GM23338 (cell line): ENCODE data around the gene GRIK1. TPM values are rescaled to one million over a fixed set of nuclear protein-coding genes. Genes with fewer than 3 reads are reported as not detected.
A peak's percentile ranks its signal among the peaks of the same experiment; 100 is the strongest.

Source experiments
- ATAC-seq: fragments of 200-7000 bp; cut with Tn5 transposase; 3 replicates; pipeline ENCODE4 v1.9.1; 2020
- DNase-seq: peaks from one replicate; pipeline ENCODE4 v3.0.0-alpha.2; 2015; ENCODE audit warnings: low spot score
- H2AFZ ChIP-seq: fragments of 200-600 bp; sonication (generic); 2 replicates; pipeline ENCODE4 v1.8.0; 2016; ENCODE audit warnings: antibody characterized with exemption, mild to moderate bottlenecking, moderate library complexity
- H3F3A ChIP-seq: fragments of 200-600 bp; sonication (generic); replicated peaks from 2 replicates; pipeline ENCODE4 v1.8.0; 2017; ENCODE audit warnings: antibody characterized with exemption, mixed run types, low read depth
- H3K27ac ChIP-seq: fragments of 200-600 bp; sonication (generic); 2 replicates; pipeline ENCODE4 v1.6.1; 2016; ENCODE audit warnings: low read depth
- H3K27me3 ChIP-seq: fragments of 200-600 bp; sonication (generic); 2 replicates; pipeline ENCODE4 v1.8.0; 2016; ENCODE audit warnings: mild to moderate bottlenecking, mixed run types, moderate library complexity; ENCODE audit not compliant: insufficient read depth
- H3K36me3 ChIP-seq: fragments of 200-600 bp; sonication (generic); 2 replicates; pipeline ENCODE4 v1.8.0; 2016; ENCODE audit warnings: mild to moderate bottlenecking; ENCODE audit not compliant: insufficient read depth
- H3K4me1 ChIP-seq: fragments of 200-600 bp; sonication (generic); 2 replicates; pipeline ENCODE4 v1.8.0; 2016; ENCODE audit warnings: mild to moderate bottlenecking, moderate library complexity; ENCODE audit not compliant: insufficient read depth
- H3K4me2 ChIP-seq: fragments of 200-600 bp; sonication (generic); 2 replicates; pipeline ENCODE4 v1.7.1; 2017; ENCODE audit warnings: mixed run types
- H3K4me3 ChIP-seq: fragments of 200-600 bp; sonication (generic); 2 replicates; pipeline ENCODE4 v1.6.1; 2016; ENCODE audit warnings: mixed run types
- H3K79me2 ChIP-seq: fragments of 200-600 bp; sonication (generic); replicated peaks from 2 replicates; pipeline ENCODE4 v1.8.0; 2017; ENCODE audit warnings: mild to moderate bottlenecking; ENCODE audit not compliant: insufficient read depth
- H3K9me2 ChIP-seq: fragments of 200-600 bp; sonication (generic); 2 replicates; pipeline ENCODE4 v1.8.0; 2017; ENCODE audit not compliant: insufficient read depth
- H4K20me1 ChIP-seq: fragments of 200-600 bp; sonication (generic); replicated peaks from 2 replicates; pipeline ENCODE4 v1.8.0; 2017; ENCODE audit warnings: mild to moderate bottlenecking; ENCODE audit not compliant: insufficient read depth
- H3K27ac Mint-ChIP-seq: 2 replicates; pipeline ENCODE4 v1.8.0; 2020; ENCODE audit warnings: inconsistent platforms, mild to moderate bottlenecking, moderate library complexity, mixed read lengths
- H3K27me3 Mint-ChIP-seq: 3 replicates; pipeline ENCODE4 v1.8.0; 2022; ENCODE audit warnings: low read depth, mild to moderate bottlenecking, moderate library complexity, mixed read lengths, inconsistent platforms; ENCODE audit not compliant: insufficient read depth, poor library complexity
- H3K36me3 Mint-ChIP-seq: 3 replicates; pipeline ENCODE4 v1.8.0; 2021; ENCODE audit warnings: low read depth, mild to moderate bottlenecking, inconsistent platforms, moderate library complexity, mixed read lengths
- H3K4me1 Mint-ChIP-seq: 3 replicates; pipeline ENCODE4 v1.8.0; 2020; ENCODE audit warnings: mild to moderate bottlenecking, inconsistent platforms, mixed read lengths
- H3K4me3 Mint-ChIP-seq: 3 replicates; pipeline ENCODE4 v1.8.0; 2021; ENCODE audit warnings: moderate library complexity, mild to moderate bottlenecking, inconsistent platforms, mixed read lengths
- H3K9me3 Mint-ChIP-seq: 3 replicates; pipeline ENCODE4 v1.8.0; 2020; ENCODE audit warnings: moderate library complexity, mild to moderate bottlenecking, inconsistent platforms, mixed read lengths
- CREB1 ChIP-seq: fragments of 250-450 bp; sonication (Bioruptor Pico); IDR thresholded peaks from 2 replicates; pipeline ENCODE4 v1.5.0; 2020; ENCODE audit warnings: low read depth, mild to moderate bottlenecking, moderate library complexity
- EZH2 ChIP-seq: fragments of 200-600 bp; sonication (generic); IDR thresholded peaks from one replicate; pipeline ENCODE4 v1.8.0; 2017; ENCODE audit warnings: antibody characterized with exemption, mild to moderate bottlenecking, low read depth; ENCODE audit not compliant: unreplicated experiment
- EZH2phosphoT487 ChIP-seq: fragments of 200-600 bp; sonication (generic); IDR thresholded peaks from one replicate; pipeline ENCODE4 v1.8.1; 2018; ENCODE audit warnings: antibody characterized with exemption; ENCODE audit not compliant: unreplicated experiment
- JUNB ChIP-seq: IDR thresholded peaks from one replicate; pipeline ENCODE4 v1.6.1; 2016; ENCODE audit warnings: antibody characterized with exemption; ENCODE audit not compliant: unreplicated experiment
- NANOG ChIP-seq: IDR thresholded peaks from 2 replicates; pipeline ENCODE4 v1.6.1; 2016; ENCODE audit warnings: antibody characterized with exemption, borderline replicate concordance
- POLR2AphosphoS5 ChIP-seq: IDR thresholded peaks from 2 replicates; pipeline ENCODE4 v1.6.1; 2016; ENCODE audit warnings: antibody characterized with exemption, low read depth
- STAT1 ChIP-seq: IDR thresholded peaks from one replicate; pipeline ENCODE4 v1.6.1; 2016; ENCODE audit warnings: antibody characterized with exemption; ENCODE audit not compliant: unreplicated experiment
- ZNF114 ChIP-seq: fragments of 250-450 bp; sonication (Bioruptor Pico); IDR thresholded peaks from 2 replicates; pipeline ENCODE4 v1.5.0; 2020; ENCODE audit warnings: mild to moderate bottlenecking, moderate library complexity
- ZNF331 ChIP-seq: fragments of 250-450 bp; sonication (Bioruptor Pico); IDR thresholded peaks from 2 replicates; pipeline ENCODE4 v1.5.0; 2020; ENCODE audit warnings: low read depth, mild to moderate bottlenecking, moderate library complexity
- ZNF462 ChIP-seq: fragments of 250-450 bp; sonication (Bioruptor Pico); IDR thresholded peaks from 2 replicates; pipeline ENCODE4 v1.5.0; 2020; ENCODE audit warnings: mild to moderate bottlenecking, moderate library complexity
- polyA plus RNA-seq: library from polyadenylated mRNA; unstranded; fragments of >200 nt; fragmentation: Nextera tagmentation; extraction: Ambion mirVana; gene quantifications from 2 replicates; pipeline ENCODE4 v1.2.1, GENCODE V29; 2016
- total RNA-seq: library from RNA; depleted of rRNA; stranded (reverse); fragments of >200 nt; shearing (Covaris generic); gene quantifications from 2 replicates; pipeline ENCODE4 v1.2.3, GENCODE V29; 2014
- TF ChIP-seq, protein P1 (sequence below): IDR thresholded peaks from 2 replicates; pipeline ENCODE4 v1.6.1; 2016; ENCODE audit warnings: antibody characterized with exemption

GRIK1 gene
- total and polyA plus RNA-seq, 2 experiments from 2014 or later, result 0.18 to 0.42 TPM

DNA sequence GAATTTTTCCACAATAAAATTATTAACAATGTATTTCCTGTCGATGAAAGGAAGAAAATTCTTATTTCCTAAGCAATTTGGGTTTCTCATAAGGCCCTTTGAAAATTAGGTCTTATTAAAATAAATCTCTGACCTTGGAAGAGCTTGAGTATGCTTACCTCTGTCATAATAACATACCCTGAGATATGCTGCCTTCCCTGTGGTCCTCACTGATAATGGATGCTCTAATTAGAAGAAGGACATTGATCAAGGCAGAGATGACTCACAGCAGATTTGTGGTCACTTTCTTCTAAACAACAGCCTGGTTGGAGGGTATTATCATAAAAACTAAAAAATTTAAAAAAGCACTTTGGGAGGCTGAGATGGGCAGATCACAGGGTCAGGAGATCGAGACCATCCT lies 217.8 kb downstream of the GRIK1 start:
- Mint-ChIP-seq H3K4me3 (no peak overlapping the region), H3K27me3 (peaks cover 2% of the 10 kb centered on the region), H3K27ac (no peak overlapping the region), H3K36me3 (peaks cover 5% of the 10 kb centered on the region; the same call in 1 of the 3 replicates), H3K9me3 (peaks cover 3% of the 10 kb centered on the region; the same call in 1 of the 3 replicates), H3K4me1 (peaks cover 21% of the 10 kb centered on the region)
- no peak overlapping the region for H3K27ac ChIP-seq
- no peak for ATAC-seq
- no peaks in the 10 kb centered on the region for H4K20me1 ChIP-seq
- no peaks in the 10 kb centered on the region for H3K36me3 ChIP-seq
- DNase-seq, result no peak
- H3K4me2 ChIP-seq, result 0 out of 2 replicates have a peak overlapping the region, but pooled peaks have one; percentile 16
- H3K79me2 ChIP-seq, result no peaks in the 10 kb centered on the region
- no peaks in the 10 kb centered on the region for H3F3A ChIP-seq
- no peaks in the 10 kb centered on the region for H3K27me3 ChIP-seq
- no peak overlapping the region for H3K4me3 ChIP-seq
- H3K4me1 ChIP-seq, result peaks cover 7% of the 10 kb centered on the region; the same call in 1 of the 2 replicates
- H2AFZ ChIP-seq, result no peak overlapping the region
- no peaks in the 10 kb centered on the region for H3K9me2 ChIP-seq
- TF ChIP-seq EZH2phosphoT487 (no peak), ZNF114 (no peak), ZNF331 (CRISPR knock-in tag) (no peak), STAT1 (no peak), NANOG (no peak), JUNB (no peak)

GRCh38 chr21:29721221-29721620 lies 218.6 kb downstream of the GRIK1 start:
- peak overlapping the region; percentile 16; the same call in 1 of the 2 replicates for H3K4me2 ChIP-seq
- Mint-ChIP-seq H3K4me3 (peak overlapping the region; percentile 6; the same call in 1 of the 3 replicates), H3K9me3 (peaks cover 11% of the 10 kb centered on the region), H3K27me3 (peaks cover 2% of the 10 kb centered on the region), H3K36me3 (peaks cover 11% of the 10 kb centered on the region), H3K4me1 (peaks cover 21% of the 10 kb centered on the region), H3K27ac (no peak overlapping the region)
- no peaks in the 10 kb centered on the region for H4K20me1 ChIP-seq
- no peaks in the 10 kb centered on the region for H3K79me2 ChIP-seq
- H3K4me3 ChIP-seq, result no peak overlapping the region
- 0 out of 2 replicates have a peak overlapping the region, but pooled peaks have one; percentile 61 for H2AFZ ChIP-seq
- H3K4me1 ChIP-seq, result peaks cover 7% of the 10 kb centered on the region; the same call in 1 of the 2 replicates
- DNase-seq, result no peak
- no peaks in the 10 kb centered on the region for H3F3A ChIP-seq
- H3K9me2 ChIP-seq, result no peaks in the 10 kb centered on the region
- no peaks in the 10 kb centered on the region for H3K36me3 ChIP-seq
- no peaks in the 10 kb centered on the region for H3K27me3 ChIP-seq
- ATAC-seq, result peak; percentile 93
- no peak overlapping the region for H3K27ac ChIP-seq
- TF ChIP-seq ZNF462 (CRISPR knock-in tag) (no peak), EZH2 (no peak), JUNB (no peak), CREB1 (CRISPR knock-in tag) (no peak), ZNF114 (no peak), EZH2phosphoT487 (no peak), POLR2AphosphoS5 (no peak), NANOG (no peak), ZNF331 (CRISPR knock-in tag) (no peak)
- TF ChIP-seq, protein P1, sequence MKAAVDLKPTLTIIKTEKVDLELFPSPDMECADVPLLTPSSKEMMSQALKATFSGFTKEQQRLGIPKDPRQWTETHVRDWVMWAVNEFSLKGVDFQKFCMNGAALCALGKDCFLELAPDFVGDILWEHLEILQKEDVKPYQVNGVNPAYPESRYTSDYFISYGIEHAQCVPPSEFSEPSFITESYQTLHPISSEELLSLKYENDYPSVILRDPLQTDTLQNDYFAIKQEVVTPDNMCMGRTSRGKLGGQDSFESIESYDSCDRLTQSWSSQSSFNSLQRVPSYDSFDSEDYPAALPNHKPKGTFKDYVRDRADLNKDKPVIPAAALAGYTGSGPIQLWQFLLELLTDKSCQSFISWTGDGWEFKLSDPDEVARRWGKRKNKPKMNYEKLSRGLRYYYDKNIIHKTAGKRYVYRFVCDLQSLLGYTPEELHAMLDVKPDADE, result no peak
